RWPE2 (cell line): Measurements from ENCODE around the gene OR1L1.

ENCODE experiments used
- ATAC-seq: fragments of 200-7000 bp; cut with Tn5 transposase; 3 replicates; pipeline ENCODE4 v1.9.1; 2021; ENCODE audit warnings: low read depth
- DNase-seq: peaks from one replicate; pipeline ENCODE4 v3.0.0-alpha.2; 2020; ENCODE audit warnings: low spot score
- H3K27ac ChIP-seq: fragments of 450-650 bp; 2 replicates; pipeline ENCODE4 v1.5.1; 2017; ENCODE audit warnings: mild to moderate bottlenecking; ENCODE audit not compliant: poor library complexity, severe bottlenecking
- H3K27me3 ChIP-seq: fragments of 250-450 bp; sonication (Bioruptor Pico); 2 replicates; pipeline ENCODE4 v1.5.1; 2021; ENCODE audit warnings: mild to moderate bottlenecking, moderate library complexity; ENCODE audit not compliant: insufficient read depth, poor library complexity, severe bottlenecking
- H3K36me3 ChIP-seq: fragments of 250-450 bp; sonication (Bioruptor Pico); 2 replicates; pipeline ENCODE4 v1.5.1; 2020; ENCODE audit warnings: low read depth, mild to moderate bottlenecking, moderate library complexity
- H3K4me1 ChIP-seq: fragments of 250-450 bp; sonication (Bioruptor Pico); 2 replicates; pipeline ENCODE4 v1.5.1; 2021; ENCODE audit warnings: mild to moderate bottlenecking, moderate library complexity; ENCODE audit not compliant: insufficient read depth, poor library complexity, severe bottlenecking
- H3K4me3 ChIP-seq: fragments of 250-450 bp; sonication (Bioruptor Pico); 2 replicates; pipeline ENCODE4 v1.5.1; 2021; ENCODE audit warnings: mild to moderate bottlenecking, moderate library complexity; ENCODE audit not compliant: severe bottlenecking
- H3K9me3 ChIP-seq: fragments of 250-450 bp; sonication (Bioruptor Pico); 2 replicates; pipeline ENCODE4 v1.5.1; 2021; ENCODE audit warnings: mild to moderate bottlenecking, moderate library complexity; ENCODE audit not compliant: severe bottlenecking
- TF ChIP-seq, protein P1 (sequence below): fragments of 450-650 bp; IDR thresholded peaks from one replicate; pipeline ENCODE4 v1.5.1; 2017; ENCODE audit warnings: mild to moderate bottlenecking, moderate library complexity; ENCODE audit not compliant: poor library complexity, severe bottlenecking

Gene OR1L1

DNA sequence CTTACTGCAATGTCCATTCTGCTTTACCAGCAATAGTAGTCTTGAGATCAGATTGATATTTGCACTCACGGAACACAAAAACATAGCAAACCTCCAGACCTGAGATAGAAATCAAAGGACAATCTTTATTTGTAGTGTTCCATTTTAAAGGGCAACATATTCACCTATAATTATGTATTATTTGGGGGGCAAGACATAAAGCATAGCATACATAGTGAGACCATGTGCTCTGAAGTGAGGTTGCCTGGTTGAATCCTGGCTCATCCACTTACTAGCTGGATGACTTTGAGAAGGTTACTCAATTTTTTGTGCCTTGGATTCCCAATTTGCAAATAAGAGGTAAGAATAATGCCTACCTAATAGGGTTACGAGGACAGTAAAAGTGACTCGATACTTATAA is 4.0 kb upstream of the OR1L1 start, which contains the start of gene OR1B1:
TSS of gene OR1B1 (minus strand) at position 101 of the 400 bp plus-strand sequence.
- ATAC-seq (no peak), DNase-seq (no peak)
- no peaks in the 10 kb centered on the region for H3K36me3 ChIP-seq
- peaks cover 3% of the 10 kb centered on the region for H3K27me3 ChIP-seq
- no peaks in the 10 kb centered on the region for H3K4me1 ChIP-seq
- no peak within 1 kb of the TSS for H3K4me3 ChIP-seq
- H3K9me3 ChIP-seq, result no peaks in the 10 kb centered on the region
- no peak within 1 kb of the TSS for H3K27ac ChIP-seq
- TF ChIP-seq, protein P1, sequence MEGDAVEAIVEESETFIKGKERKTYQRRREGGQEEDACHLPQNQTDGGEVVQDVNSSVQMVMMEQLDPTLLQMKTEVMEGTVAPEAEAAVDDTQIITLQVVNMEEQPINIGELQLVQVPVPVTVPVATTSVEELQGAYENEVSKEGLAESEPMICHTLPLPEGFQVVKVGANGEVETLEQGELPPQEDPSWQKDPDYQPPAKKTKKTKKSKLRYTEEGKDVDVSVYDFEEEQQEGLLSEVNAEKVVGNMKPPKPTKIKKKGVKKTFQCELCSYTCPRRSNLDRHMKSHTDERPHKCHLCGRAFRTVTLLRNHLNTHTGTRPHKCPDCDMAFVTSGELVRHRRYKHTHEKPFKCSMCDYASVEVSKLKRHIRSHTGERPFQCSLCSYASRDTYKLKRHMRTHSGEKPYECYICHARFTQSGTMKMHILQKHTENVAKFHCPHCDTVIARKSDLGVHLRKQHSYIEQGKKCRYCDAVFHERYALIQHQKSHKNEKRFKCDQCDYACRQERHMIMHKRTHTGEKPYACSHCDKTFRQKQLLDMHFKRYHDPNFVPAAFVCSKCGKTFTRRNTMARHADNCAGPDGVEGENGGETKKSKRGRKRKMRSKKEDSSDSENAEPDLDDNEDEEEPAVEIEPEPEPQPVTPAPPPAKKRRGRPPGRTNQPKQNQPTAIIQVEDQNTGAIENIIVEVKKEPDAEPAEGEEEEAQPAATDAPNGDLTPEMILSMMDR, result no peak

DNA sequence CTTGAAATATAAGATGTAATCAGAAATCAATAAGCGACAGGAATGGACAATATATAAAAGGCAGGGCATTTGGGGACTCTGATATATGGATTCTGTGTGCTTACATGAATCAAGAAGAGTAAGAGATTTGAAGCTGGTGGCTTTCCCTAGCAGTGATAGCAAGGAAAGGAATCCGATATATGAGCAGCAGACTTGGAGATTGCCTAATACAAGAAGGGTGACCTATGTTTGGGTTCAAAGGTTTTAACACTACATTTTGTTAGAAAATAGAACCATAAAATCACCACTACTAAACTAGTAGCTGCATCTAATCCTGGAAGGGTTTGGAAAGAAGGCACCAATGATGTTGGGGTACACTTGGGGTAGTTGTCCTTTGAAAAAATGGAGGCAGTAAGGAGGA is 11.0 kb downstream of the OR1L1 start:
- peaks cover 3% of the 10 kb centered on the region for H3K9me3 ChIP-seq
- no peak overlapping the region for H3K4me3 ChIP-seq
- no peaks in the 10 kb centered on the region for H3K4me1 ChIP-seq
- no peak for ATAC-seq
- H3K36me3 ChIP-seq, result no peaks in the 10 kb centered on the region
- no peak overlapping the region for H3K27ac ChIP-seq
- no peak for DNase-seq
- H3K27me3 ChIP-seq, result peaks cover 19% of the 10 kb centered on the region
- TF ChIP-seq, protein P1, result no peak

DNA sequence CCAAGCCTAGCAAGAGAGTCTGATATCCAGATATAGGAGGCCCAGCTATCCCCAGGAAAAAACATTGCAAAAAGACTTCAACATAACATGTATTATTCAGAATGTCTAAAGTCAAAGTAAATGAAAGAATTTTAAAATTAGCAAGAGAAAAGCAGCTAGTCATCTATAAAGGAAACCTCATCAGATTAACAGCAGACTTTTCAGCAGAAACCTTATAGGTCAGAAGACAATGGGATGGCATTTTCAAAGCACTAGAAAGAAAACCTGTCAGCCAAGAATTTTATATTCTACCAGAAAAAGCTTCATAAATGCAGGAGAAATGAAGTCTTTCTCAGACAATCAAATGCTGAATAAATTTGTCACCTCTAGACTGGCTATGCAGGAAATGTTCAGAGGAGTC is 23.3 kb downstream of the OR1L1 start:
- H3K4me1 ChIP-seq, result no peaks in the 10 kb centered on the region
- no peaks in the 10 kb centered on the region for H3K36me3 ChIP-seq
- DNase-seq (no peak), ATAC-seq (no peak)
- TF ChIP-seq, protein P1, result no peak
- H3K27me3 ChIP-seq, result peaks cover 2% of the 10 kb centered on the region
- no peaks in the 10 kb centered on the region for H3K9me3 ChIP-seq
- H3K27ac ChIP-seq, result no peak overlapping the region
- H3K4me3 ChIP-seq, result no peak overlapping the region

DNA sequence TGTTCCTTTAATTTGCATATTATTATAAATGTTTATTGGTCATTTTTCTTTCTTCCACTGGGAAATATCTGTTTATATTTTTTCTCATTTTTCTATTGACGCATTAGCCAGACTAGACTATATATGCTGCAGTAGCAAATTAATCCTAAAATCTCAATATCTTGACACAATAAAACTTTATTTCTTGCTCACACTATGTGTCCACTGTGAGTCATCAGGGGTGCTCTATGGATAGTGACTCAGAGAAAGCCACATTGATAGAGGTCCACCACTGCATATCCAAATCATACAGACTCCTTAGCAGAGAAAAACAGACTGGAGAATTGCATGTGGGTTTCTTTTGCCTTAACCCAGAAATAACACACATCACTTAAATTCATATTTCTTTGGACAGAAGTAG is 34.2 kb downstream of the OR1L1 start:
- peak; percentile 45; the same call in 1 of the 3 replicates for ATAC-seq

More for the DNA sequence above, 34.2 kb downstream of the OR1L1 start:
- H3K27ac ChIP-seq, result no peak overlapping the region
- TF ChIP-seq, protein P1, result no peak
- H3K4me1 ChIP-seq, result no peaks in the 10 kb centered on the region
- no peak for DNase-seq
- H3K9me3 ChIP-seq, result no peaks in the 10 kb centered on the region
- no peak overlapping the region for H3K4me3 ChIP-seq
- no peaks in the 10 kb centered on the region for H3K36me3 ChIP-seq
- peaks cover 11% of the 10 kb centered on the region for H3K27me3 ChIP-seq
